GM12878 (cell line): ENCODE measurements around the gene SATB2. TPM values are rescaled to one million over a fixed set of nuclear protein-coding genes. Genes with fewer than 3 reads are reported as not detected.

Experiments
- ATAC-seq: fragments of 200-7000 bp; cut with Tn5 transposase; 3 replicates; pipeline ENCODE4 v1.9.1; 2020; ENCODE audit warnings: mild to moderate bottlenecking, moderate library complexity
- BruUV-seq: library from RNA; stranded (reverse); fragments of 400-500 nt; replicated peaks from 2 replicates; lab custom pipeline; 2021; lab: Mats Ljungman, UMichigan
- CTCF ChIA-PET: fragments of 300-600 bp; sonication (Branson Sonifier 250); formaldehyde crosslinking; extraction: SDS; loops from one replicate; lab custom pipeline; 2021; ENCODE audit warnings: inconsistent platforms; lab: Yijun Ruan, JAX
- POLR2A ChIA-PET: fragments of 350-600 bp; formaldehyde crosslinking; extraction: SDS; loops from one replicate; lab custom pipeline; 2021; ENCODE audit warnings: inconsistent platforms; lab: Charles Lee
- RAD21 ChIA-PET: fragments of 300-600 bp; sonication (Branson Sonifier 250); formaldehyde crosslinking; loops from one replicate; lab custom pipeline; 2023; ENCODE audit warnings: antibody characterized with exemption; ENCODE audit not compliant: unreplicated experiment; lab: Charles Lee
- SMC1A ChIA-PET: fragments of 300-600 bp; sonication (Branson Sonifier 250); formaldehyde crosslinking; loops from one replicate; lab custom pipeline; 2023; ENCODE audit not compliant: unreplicated experiment, uncharacterized antibody; lab: Charles Lee
- DNase-seq: peaks from one replicate; pipeline ENCODE4 v3.0.0-alpha.2; 2011; ENCODE audit warnings: low read depth, low spot score
- FAIRE-seq: peaks from 3 replicates; lab custom pipeline; 2011; peaks lifted over from hg19 to GRCh38; lab: Jason Lieb, UNC
- H2AFZ ChIP-seq: 2 replicates; pipeline ENCODE4 v1.6.0; 2011; ENCODE audit warnings: low read depth, low read length, control low read depth; ENCODE audit not compliant: control insufficient read depth
- H3K27ac ChIP-seq: 2 replicates; pipeline ENCODE4 v1.5.1; 2011; ENCODE audit warnings: control low read depth; ENCODE audit not compliant: control insufficient read depth, insufficient read depth
- H3K27me3 ChIP-seq, 2 experiments: replicated peaks in 1 of 2; 2 replicates each; pipeline versions ENCODE4 v1.6.0 to v1.6.1; 2011; ENCODE audit warnings: low read length in 1 of 2; ENCODE audit not compliant: control insufficient read depth in 2 of 2, insufficient read depth in 2 of 2
- H3K36me3 ChIP-seq, 2 experiments: 2 replicates each; pipeline ENCODE4 v1.5.1; 2011; ENCODE audit warnings: low read length in 1 of 2; ENCODE audit not compliant: control insufficient read depth in 2 of 2, insufficient read depth in 2 of 2
- H3K4me1 ChIP-seq: 2 replicates; pipeline ENCODE4 v1.6.1; 2011; ENCODE audit warnings: mild to moderate bottlenecking, low read length, moderate library complexity, mixed read lengths; ENCODE audit not compliant: control insufficient read depth, insufficient read depth
- H3K4me2 ChIP-seq: 2 replicates; pipeline ENCODE4 v1.6.0; 2011; ENCODE audit warnings: control low read depth; ENCODE audit not compliant: control insufficient read depth, insufficient read depth
- H3K4me3 ChIP-seq: fragments of 200-600 bp; sonication (generic); 2 replicates; pipeline ENCODE4 v1.5.1; 2016
- H3K79me2 ChIP-seq: 2 replicates; pipeline ENCODE4 v1.6.0; 2011; ENCODE audit warnings: low read length; ENCODE audit not compliant: control insufficient read depth, insufficient read depth
- H3K9ac ChIP-seq: 2 replicates; pipeline ENCODE4 v1.8.0; 2011; ENCODE audit warnings: low read length, control low read depth, mixed read lengths; ENCODE audit not compliant: control insufficient read depth, insufficient read depth
- H3K9me3 ChIP-seq: replicated peaks from 3 replicates; pipeline ENCODE4 v1.5.1; 2011; ENCODE audit warnings: mild to moderate bottlenecking, low read length; ENCODE audit not compliant: control insufficient read depth, insufficient read depth
- H4K20me1 ChIP-seq: 2 replicates; pipeline ENCODE4 v1.6.0; 2011; ENCODE audit not compliant: control insufficient read depth, insufficient read depth
- ASH2L ChIP-seq: fragments of 300-600, 200-600 bp; sonication (generic); IDR thresholded peaks from 2 replicates; pipeline ENCODE4 v1.6.1; 2017; ENCODE audit warnings: low read depth, mild to moderate bottlenecking, borderline replicate concordance
- EZH2 ChIP-seq: IDR thresholded peaks from 2 replicates; pipeline ENCODE4 v1.6.1; 2012; ENCODE audit warnings: low read depth, mild to moderate bottlenecking, control low read depth, inconsistent platforms, low read length, borderline replicate concordance; ENCODE audit not compliant: control insufficient read depth
- FOXK2 ChIP-seq: fragments of 450-650 bp; IDR thresholded peaks from 2 replicates; pipeline ENCODE4 v1.6.1; 2017; ENCODE audit warnings: mild to moderate bottlenecking, moderate library complexity
- POLR2AphosphoS2 ChIP-seq: IDR thresholded peaks from 2 replicates; pipeline ENCODE4 v1.6.1; 2011; ENCODE audit warnings: low read depth, mild to moderate bottlenecking, low read length, improper control_type of control experiment, moderate library complexity
- PRDM15 ChIP-seq: fragments of 450-650 bp; formaldehyde crosslinking; IDR thresholded peaks from 2 replicates; pipeline ENCODE4 v1.4.0; 2020; ENCODE audit warnings: mild to moderate bottlenecking, moderate library complexity
- RAD51 ChIP-seq: fragments of 450-650 bp; IDR thresholded peaks from 2 replicates; pipeline ENCODE4 v1.6.1; 2016; ENCODE audit warnings: moderate library complexity, mild to moderate bottlenecking, inconsistent platforms
- TCF7 ChIP-seq: IDR thresholded peaks from 2 replicates; pipeline ENCODE4 v1.6.1; 2014; ENCODE audit warnings: antibody characterized with exemption, borderline replicate concordance
- ZNF384 ChIP-seq: IDR thresholded peaks from 2 replicates; pipeline ENCODE4 v1.6.1; 2012; ENCODE audit warnings: low read depth, mild to moderate bottlenecking, low read length, improper control_type of control experiment, borderline replicate concordance
- WGBS: methylation state at CpG from one replicate; pipeline ENCODE4 v1.1.6; 2016; ENCODE audit warnings: low lambda C conversion rate; ENCODE audit not compliant: insufficient replicate concordance, insufficient coverage; ENCODE audit errors: missing lambda C conversion rate; 5-methylcytosine and 5-hydroxymethylcytosine counted together
- in situ Hi-C: fragments of 300-500 bp; cut with MboI; formaldehyde crosslinking; loops from 9 replicates; pipeline ENCODE4 v1.14.3; 2018; ENCODE audit warnings: mixed read lengths
- intact Hi-C: fragments of 100-400 bp; cut with micrococcal nuclease; formaldehyde crosslinking; loops from one replicate; pipeline ENCODE4 v1.14.2; 2022; ENCODE audit not compliant: unreplicated experiment
- polyA plus RNA-seq, 11 experiments: library from polyadenylated mRNA; depleted of rRNA in 4 of 11; unstranded in 6 of 11; stranded (reverse) in 5 of 11; fragments of >200 nt; fragmentation: Nextera tagmentation in 4 of 11; fragmentation: Illumina TruSeq in 1 of 11; extraction: Ambion mirVana in 4 of 11; extraction: Trizol in 1 of 11; gene quantifications; 1 replicate in 1 of 11; 2 replicates in 10 of 11; pipeline versions ENCODE4 v1.2.1 to v1.2.3, GENCODE V29; 2011 to 2016; ENCODE audit warnings: inconsistent platforms in 2 of 11, missing spikeins in 2 of 11, low read depth in 1 of 11
- total RNA-seq, 4 experiments: library from RNA; depleted of rRNA in 3 of 4; stranded (reverse); fragments of >200 nt in 3 of 4; fragmentation: Illumina TruSeq in 1 of 4; extraction: Trizol in 1 of 4; gene quantifications; 2 replicates each; pipeline versions ENCODE4 v1.2.1 to v1.2.3, GENCODE V29; 2013 to 2021

Gene SATB2
- total and polyA plus RNA-seq, 10 of the 15 experiments (the other 5 are each of a cell fraction or from before 2014, with no cell fraction given): 0.03 to 0.56 (median 0.08) TPM; not detected in 3

DNA sequence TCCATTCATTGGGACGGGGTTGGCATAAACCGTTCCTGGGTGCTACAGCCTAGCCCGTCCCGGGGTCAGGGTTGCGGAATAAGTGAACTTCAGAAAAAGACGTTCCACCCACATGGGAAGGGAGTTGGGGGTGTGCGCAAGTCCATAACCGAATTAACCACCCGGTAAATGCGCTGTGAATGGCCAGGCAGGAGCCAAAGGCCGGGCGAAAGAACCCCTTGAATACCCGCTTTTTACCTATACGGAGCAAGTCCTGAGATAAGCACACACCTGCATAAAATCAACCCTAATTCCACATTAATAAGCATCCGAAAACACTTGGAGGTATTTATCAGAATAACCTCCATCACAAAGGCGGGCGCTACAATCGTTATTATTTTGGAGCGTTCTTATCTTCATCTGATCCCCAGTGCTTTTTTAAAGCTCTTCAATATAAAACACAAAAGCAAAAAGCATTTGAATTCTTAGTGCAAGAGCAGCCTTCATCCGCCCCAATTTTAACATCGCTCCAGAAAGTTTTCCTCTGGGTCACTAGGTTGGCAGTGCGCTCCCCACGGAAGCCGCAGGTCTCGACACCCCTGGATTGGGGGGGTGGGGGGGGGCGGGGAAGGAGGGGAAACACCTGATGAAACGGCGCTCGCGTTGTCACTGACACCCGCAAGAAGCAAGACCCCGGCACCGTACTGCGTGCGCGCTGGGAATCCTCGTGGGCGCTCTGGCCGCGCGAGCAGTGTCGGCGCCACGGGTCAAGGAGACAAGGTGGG lies 1.2 kb downstream of the SATB2 start:
- RAD21 ChIA-PET: no interaction called here
- intact Hi-C loops: loop anchor here (5.0 kb wide), 1 partner anchor 544 kb away; no protein-coding TSS in a partner anchor
- Histone ChIP-seq H2AFZ (no peak overlapping the region), H3K27me3 (peaks cover 12 to 20% of the 10 kb centered on the region in 2 experiments), H4K20me1 (no peaks in the 10 kb centered on the region), H3K27ac (no peak overlapping the region), H3K4me3 (no peak overlapping the region), H3K9ac (no peak overlapping the region), H3K4me2 (no peak overlapping the region), H3K79me2 (no peaks in the 10 kb centered on the region), H3K36me3 (no peaks in the 10 kb centered on the region), H3K4me1 (no peaks in the 10 kb centered on the region), H3K9me3 (no peaks in the 10 kb centered on the region; the same call in 2 of the 3 replicates)
- DNase-seq (no peak), FAIRE-seq (no peak), ATAC-seq (no peak)
- CTCF ChIA-PET: no interaction called here
- no TSS peak for BruUV-seq
- in situ Hi-C loops: no loop called here
- POLR2A ChIA-PET: no interaction called here
- TF ChIP-seq POLR2AphosphoS2: no peak
- TF ChIP-seq EZH2: 0 out of 2 replicates have a peak, but pooled peaks have one; percentile 44
- SMC1A ChIA-PET: no interaction called here
- WGBS: 41% methylated on average over 41 of the region's 44 CpGs

DNA sequence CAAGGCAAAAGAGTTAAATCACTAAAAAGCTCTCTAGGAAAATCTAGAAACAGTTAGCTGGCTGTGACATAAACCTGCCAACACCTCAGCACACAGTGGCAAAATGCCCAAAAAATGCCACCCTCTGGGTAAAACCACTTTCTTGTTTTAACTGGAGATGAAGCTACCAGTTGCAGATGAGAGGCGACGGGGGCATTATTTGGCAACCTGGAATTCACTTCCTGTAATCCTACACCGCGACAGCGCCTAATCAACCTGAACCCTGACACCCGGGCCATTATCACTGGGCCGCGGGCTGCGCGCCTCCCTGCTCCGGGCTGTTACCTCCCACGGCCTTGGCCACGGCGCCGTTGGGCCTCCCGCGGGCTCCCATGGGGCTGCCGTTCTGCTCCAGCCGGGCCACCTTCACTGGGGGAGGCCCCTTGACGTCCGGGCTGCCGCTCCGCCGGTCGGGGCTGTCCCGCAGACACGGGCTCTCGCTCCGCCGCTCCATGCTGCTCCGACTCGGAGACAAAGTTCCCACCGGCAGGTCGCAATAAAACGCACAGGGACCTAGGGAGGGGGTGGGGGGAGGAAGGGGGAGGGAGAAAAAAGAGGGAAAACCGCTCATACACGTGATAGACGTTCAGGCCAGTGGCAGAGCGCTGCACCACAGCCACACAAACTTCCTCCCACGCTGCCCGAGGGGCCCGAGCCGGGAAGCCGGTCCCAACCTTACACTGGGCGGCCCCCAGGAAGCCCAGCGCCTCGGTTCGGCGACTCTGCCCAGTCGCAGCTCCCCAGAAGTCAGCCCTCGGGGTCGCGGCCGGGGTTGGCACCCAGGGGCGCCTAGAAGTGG lies 2.0 kb downstream of the SATB2 start:
- no peaks in the 10 kb centered on the region; the same call in 2 of the 3 replicates for H3K9me3 ChIP-seq
- WGBS: 14% methylated on average over 36 of the region's 55 CpGs
- H3K9ac ChIP-seq: no peak overlapping the region
- H2AFZ ChIP-seq: no peak overlapping the region
- DNase-seq: no peak
- FAIRE-seq: no peak
- no peaks in the 10 kb centered on the region for H3K79me2 ChIP-seq
- ChIA-PET POLR2A (no interaction called here), CTCF (interaction anchor here (0.9 to 1.0 kb wide), 2 partner anchors 30 to 683 kb away, joined by 3 read pairs; no protein-coding TSS in a partner anchor), RAD21 (no interaction called here), SMC1A (interaction anchor here (0.5 to 0.7 kb wide), 2 partner anchors 42 to 256 kb away, joined by 3 read pairs; no protein-coding TSS in a partner anchor)
- H3K27me3 ChIP-seq: peaks cover 12 to 20% of the 10 kb centered on the region in 2 experiments
- no peak overlapping the region for H3K4me2 ChIP-seq
- H3K27ac ChIP-seq: no peak overlapping the region
- no peak overlapping the region for H3K4me3 ChIP-seq
- no peaks in the 10 kb centered on the region for H4K20me1 ChIP-seq
- no TSS peak for BruUV-seq
- H3K36me3 ChIP-seq: no peaks in the 10 kb centered on the region
- H3K4me1 ChIP-seq: no peaks in the 10 kb centered on the region
- peak; percentile 27; the same call in 2 of the 3 replicates for ATAC-seq
- in situ Hi-C loops: no loop called here
- intact Hi-C loops: loop anchor here (5.0 kb wide), 1 partner anchor 543 kb away; no protein-coding TSS in a partner anchor
- TF ChIP-seq TCF7 (no peak), ASH2L (no peak), EZH2 (0 out of 2 replicates have a peak, but pooled peaks have one; percentile 60), PRDM15 (CRISPR knock-in tag) (no peak), ZNF384 (no peak), RAD51 (no peak), FOXK2 (no peak)
